Measurements from ENCODE around the gene CEL. TPM values are rescaled to one million over a fixed set of nuclear protein-coding genes. Genes with fewer than 3 reads are reported as not detected.

Gene CEL
- total RNA-seq, 1 experiment from 2014 or later = 6.6 TPM

DNA sequence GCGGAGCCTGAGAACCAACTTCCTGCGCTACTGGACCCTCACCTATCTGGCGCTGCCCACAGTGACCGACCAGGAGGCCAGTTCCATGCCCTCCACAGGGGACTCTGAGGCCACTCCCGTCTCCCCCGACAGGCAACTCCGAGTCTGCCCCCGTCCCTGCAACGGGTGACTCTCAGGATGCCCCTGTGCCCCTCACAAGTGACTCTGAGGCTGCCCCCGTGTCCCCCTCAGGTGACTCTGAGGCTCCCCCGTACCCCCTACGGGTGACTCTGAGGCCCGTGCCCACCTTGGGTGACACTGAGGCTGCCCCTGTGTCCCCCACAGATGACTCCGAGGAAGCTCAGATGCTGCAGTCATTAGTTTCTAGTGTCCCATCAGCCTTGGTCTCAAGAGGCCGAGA lies 25.1 kb downstream of the CEL start (continued):
- no peak for TF ChIP-seq JUN (CRISPR knock-in tag; IDR thresholded peaks at IDR 0.05)
- no peak for TF ChIP-seq E2F5 (CRISPR knock-in tag; IDR thresholded peaks at IDR 0.05)
- TF ChIP-seq NR2C2 (CRISPR knock-in tag; IDR thresholded peaks at IDR 0.05) = no peak
- no peak for TF ChIP-seq EMX1 (CRISPR knock-in tag; IDR thresholded peaks at IDR 0.05)
- TF ChIP-seq ZNF671 (CRISPR knock-in tag; IDR thresholded peaks at IDR 0.05) = no peak
- TF ChIP-seq ERG (CRISPR knock-in tag; IDR thresholded peaks at IDR 0.05) = no peak
- no peak for TF ChIP-seq FOXP1 (CRISPR knock-in tag; IDR thresholded peaks at IDR 0.05; ENCODE audit: borderline replicate concordance)

- POLR2A ChIA-PET = no interaction called here
- Mint-ChIP-seq H3K4me1 (peaks cover 2% of the 10 kb centered on the region), H3K4me3 (no peak overlapping the region), H3K27me3 (ENCODE audit: low read depth) (no peaks in the 10 kb centered on the region), H3K27ac (no peak overlapping the region), H3K9me3 (no peaks in the 10 kb centered on the region), H3K36me3 (no peaks in the 10 kb centered on the region)
- DNase-seq (ENCODE audit: low spot score) (no peak), ATAC-seq (no peak)
- CTCF ChIA-PET = interaction anchor here (1.0 kb wide), 2 partner anchors 47 to 57 kb away, joined by 3 read pairs; no protein-coding TSS in a partner anchor
- TF ChIP-seq, protein P1, sequence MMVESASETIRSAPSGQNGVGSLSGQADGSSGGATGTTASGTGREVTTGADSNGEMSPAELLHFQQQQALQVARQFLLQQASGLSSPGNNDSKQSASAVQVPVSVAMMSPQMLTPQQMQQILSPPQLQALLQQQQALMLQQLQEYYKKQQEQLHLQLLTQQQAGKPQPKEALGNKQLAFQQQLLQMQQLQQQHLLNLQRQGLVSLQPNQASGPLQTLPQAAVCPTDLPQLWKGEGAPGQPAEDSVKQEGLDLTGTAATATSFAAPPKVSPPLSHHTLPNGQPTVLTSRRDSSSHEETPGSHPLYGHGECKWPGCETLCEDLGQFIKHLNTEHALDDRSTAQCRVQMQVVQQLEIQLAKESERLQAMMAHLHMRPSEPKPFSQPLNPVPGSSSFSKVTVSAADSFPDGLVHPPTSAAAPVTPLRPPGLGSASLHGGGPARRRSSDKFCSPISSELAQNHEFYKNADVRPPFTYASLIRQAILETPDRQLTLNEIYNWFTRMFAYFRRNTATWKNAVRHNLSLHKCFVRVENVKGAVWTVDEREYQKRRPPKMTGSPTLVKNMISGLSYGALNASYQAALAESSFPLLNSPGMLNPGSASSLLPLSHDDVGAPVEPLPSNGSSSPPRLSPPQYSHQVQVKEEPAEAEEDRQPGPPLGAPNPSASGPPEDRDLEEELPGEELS (CRISPR knock-in tag; IDR thresholded peaks at IDR 0.05) = no peak
- TF ChIP-seq ZNF396 (CRISPR knock-in tag; IDR thresholded peaks at IDR 0.05; ENCODE audit: borderline replicate concordance) = no peak
- TF ChIP-seq NFE2L1 (CRISPR knock-in tag; IDR thresholded peaks at IDR 0.05) = no peak
- TF ChIP-seq ESRRA (CRISPR knock-in tag; IDR thresholded peaks at IDR 0.05; ENCODE audit: borderline replicate concordance) = no peak
- TF ChIP-seq, protein P2, sequence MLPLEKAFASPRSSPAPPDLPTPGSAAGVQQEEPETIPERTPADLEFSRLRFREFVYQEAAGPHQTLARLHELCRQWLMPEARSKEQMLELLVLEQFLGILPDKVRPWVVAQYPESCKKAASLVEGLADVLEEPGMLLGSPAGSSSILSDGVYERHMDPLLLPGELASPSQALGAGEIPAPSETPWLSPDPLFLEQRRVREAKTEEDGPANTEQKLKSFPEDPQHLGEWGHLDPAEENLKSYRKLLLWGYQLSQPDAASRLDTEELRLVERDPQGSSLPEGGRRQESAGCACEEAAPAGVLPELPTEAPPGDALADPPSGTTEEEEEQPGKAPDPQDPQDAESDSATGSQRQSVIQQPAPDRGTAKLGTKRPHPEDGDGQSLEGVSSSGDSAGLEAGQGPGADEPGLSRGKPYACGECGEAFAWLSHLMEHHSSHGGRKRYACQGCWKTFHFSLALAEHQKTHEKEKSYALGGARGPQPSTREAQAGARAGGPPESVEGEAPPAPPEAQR (CRISPR knock-in tag; IDR thresholded peaks at IDR 0.05) = no peak
- TF ChIP-seq NR1H2 (CRISPR knock-in tag; IDR thresholded peaks at IDR 0.05) = no peak
- TF ChIP-seq ZMAT4 (CRISPR knock-in tag; IDR thresholded peaks at IDR 0.05) = no peak
- no peak for TF ChIP-seq ZNF232 (CRISPR knock-in tag; IDR thresholded peaks at IDR 0.05)
- no peak for TF ChIP-seq E2F5 (CRISPR knock-in tag; IDR thresholded peaks at IDR 0.05)
- TF ChIP-seq FOXP1 (CRISPR knock-in tag; IDR thresholded peaks at IDR 0.05; ENCODE audit: borderline replicate concordance) = no peak
- TF ChIP-seq ELF4 (CRISPR knock-in tag; IDR thresholded peaks at IDR 0.05; ENCODE audit: low read depth) = no peak
Measured at GRCh38 chr9:133087429-133088145, 25.8 kb downstream of the CEL start.
